Ovary (tissue), 3 donors: Measurements from ENCODE around the gene REP15.

Source experiments
- EP300 ChIP-seq: sonication (generic); formaldehyde crosslinking; IDR thresholded peaks from one replicate; pipeline ENCODE4 v1.6.1; 2017; ENCODE audit warnings: antibody characterized with exemption
- POLR2A ChIP-seq: fragments of 450-650 bp; IDR thresholded peaks from one replicate; pipeline ENCODE4 v1.6.1; 2017; ENCODE audit warnings: antibody characterized with exemption, mild to moderate bottlenecking, moderate library complexity
- TF ChIP-seq, protein P1 (sequence below), 3 donors: fragments of 450-650 bp in 2 of 3; fragments of 200-600 bp in 1 of 3; IDR thresholded peaks; one replicate each; pipeline versions ENCODE4 v1.5.1 to v1.8.0; 2016 to 2022; ENCODE audit warnings: antibody characterized with exemption in 3 of 3, mild to moderate bottlenecking in 1 of 3
- donor health status: DM: no; HTN: no; CAD: no.

DNA sequence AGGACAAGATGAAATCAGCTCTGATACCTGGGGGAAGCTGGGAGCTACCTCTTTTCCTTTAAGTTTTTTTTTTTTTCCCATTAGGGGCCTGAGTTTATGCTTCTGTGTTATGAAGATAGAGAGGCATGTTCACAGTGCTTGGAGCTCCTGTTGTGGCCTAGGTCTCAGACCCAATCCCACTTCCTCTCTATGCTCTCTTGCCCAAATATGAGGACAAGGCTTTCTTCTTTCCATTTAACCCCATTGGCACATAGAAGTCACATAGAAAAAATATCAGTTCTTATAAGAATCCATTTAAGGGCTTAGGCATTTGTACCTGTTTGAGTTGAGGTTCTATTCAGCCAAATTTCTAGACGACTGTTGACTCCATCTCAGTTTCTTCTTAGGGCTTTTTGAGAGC lies 27.0 kb downstream of the REP15 start:
- no peak for TF ChIP-seq POLR2A
- TF ChIP-seq, protein P1, sequence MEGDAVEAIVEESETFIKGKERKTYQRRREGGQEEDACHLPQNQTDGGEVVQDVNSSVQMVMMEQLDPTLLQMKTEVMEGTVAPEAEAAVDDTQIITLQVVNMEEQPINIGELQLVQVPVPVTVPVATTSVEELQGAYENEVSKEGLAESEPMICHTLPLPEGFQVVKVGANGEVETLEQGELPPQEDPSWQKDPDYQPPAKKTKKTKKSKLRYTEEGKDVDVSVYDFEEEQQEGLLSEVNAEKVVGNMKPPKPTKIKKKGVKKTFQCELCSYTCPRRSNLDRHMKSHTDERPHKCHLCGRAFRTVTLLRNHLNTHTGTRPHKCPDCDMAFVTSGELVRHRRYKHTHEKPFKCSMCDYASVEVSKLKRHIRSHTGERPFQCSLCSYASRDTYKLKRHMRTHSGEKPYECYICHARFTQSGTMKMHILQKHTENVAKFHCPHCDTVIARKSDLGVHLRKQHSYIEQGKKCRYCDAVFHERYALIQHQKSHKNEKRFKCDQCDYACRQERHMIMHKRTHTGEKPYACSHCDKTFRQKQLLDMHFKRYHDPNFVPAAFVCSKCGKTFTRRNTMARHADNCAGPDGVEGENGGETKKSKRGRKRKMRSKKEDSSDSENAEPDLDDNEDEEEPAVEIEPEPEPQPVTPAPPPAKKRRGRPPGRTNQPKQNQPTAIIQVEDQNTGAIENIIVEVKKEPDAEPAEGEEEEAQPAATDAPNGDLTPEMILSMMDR (IDR thresholded peaks at IDR 0.05): no peak
- no peak for TF ChIP-seq EP300
